ENCODE results near the gene LARGE1. TPM values are rescaled to one million over a fixed set of nuclear protein-coding genes. Genes with fewer than 3 reads are reported as not detected.

The LARGE1 gene
- total and polyA plus RNA-seq, 8 donors: 4.1 to 29.3 (median 13.7) TPM

DNA sequence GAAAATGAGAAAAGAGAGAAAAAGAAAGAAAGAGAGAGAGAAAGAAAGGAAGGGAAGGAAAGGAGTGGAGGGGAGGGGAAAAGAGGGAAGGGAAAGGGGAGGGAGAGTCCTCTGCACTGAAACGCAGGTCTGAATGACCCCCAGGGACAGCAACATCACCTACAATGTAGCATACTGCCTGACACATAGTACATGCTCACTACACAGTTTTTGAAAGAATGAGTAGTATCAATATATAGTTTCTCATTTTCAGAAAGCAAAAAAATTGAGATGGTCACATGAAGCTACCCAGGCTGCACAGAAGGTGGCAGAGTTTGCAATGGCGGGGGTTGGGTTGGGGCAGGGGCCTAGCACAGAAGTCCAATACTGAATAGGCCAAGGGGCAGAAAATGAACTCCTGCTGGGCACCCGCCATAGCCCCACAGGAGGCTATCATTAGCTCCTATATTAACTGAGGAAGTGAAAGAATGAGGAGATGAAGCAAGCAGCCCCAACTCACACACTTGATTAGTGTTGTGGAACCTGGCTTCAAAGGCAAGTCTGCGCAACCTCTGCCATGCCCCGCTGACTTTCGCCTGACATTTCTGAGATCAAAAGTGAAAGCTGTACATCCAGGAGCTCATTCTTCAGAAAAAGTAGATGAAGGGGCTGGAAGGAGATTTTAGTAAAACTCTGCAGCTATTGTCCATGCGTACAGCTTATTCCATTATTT lies 620.9 kb downstream of the LARGE1 start:
- no peak for DNase-seq
- Histone ChIP-seq H3K4me3 (no peak overlapping the region), H3K27ac (no peak overlapping the region), H3K4me1 (peaks cover 0 to 4% (median 0%) of the 10 kb centered on the region in 3 donors), H3K36me3 (no peaks in the 10 kb centered on the region), H3K9me3 (no peaks in the 10 kb centered on the region), H3K27me3 (no peaks in the 10 kb centered on the region)
- ATAC-seq: no peak
- WGBS, 2 donors: 68 to 77% methylated on average over 7 of the region's 7 CpGs
- intact Hi-C loops (cut with DNase I): loop anchor here in 1 of 3 donors (10.0 kb wide), 1 partner anchor 285 kb away; no protein-coding TSS in a partner anchor
- FAIRE-seq: no peak
- TF ChIP-seq, protein P1, sequence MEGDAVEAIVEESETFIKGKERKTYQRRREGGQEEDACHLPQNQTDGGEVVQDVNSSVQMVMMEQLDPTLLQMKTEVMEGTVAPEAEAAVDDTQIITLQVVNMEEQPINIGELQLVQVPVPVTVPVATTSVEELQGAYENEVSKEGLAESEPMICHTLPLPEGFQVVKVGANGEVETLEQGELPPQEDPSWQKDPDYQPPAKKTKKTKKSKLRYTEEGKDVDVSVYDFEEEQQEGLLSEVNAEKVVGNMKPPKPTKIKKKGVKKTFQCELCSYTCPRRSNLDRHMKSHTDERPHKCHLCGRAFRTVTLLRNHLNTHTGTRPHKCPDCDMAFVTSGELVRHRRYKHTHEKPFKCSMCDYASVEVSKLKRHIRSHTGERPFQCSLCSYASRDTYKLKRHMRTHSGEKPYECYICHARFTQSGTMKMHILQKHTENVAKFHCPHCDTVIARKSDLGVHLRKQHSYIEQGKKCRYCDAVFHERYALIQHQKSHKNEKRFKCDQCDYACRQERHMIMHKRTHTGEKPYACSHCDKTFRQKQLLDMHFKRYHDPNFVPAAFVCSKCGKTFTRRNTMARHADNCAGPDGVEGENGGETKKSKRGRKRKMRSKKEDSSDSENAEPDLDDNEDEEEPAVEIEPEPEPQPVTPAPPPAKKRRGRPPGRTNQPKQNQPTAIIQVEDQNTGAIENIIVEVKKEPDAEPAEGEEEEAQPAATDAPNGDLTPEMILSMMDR (IDR thresholded peaks at IDR 0.05): no peak

DNA sequence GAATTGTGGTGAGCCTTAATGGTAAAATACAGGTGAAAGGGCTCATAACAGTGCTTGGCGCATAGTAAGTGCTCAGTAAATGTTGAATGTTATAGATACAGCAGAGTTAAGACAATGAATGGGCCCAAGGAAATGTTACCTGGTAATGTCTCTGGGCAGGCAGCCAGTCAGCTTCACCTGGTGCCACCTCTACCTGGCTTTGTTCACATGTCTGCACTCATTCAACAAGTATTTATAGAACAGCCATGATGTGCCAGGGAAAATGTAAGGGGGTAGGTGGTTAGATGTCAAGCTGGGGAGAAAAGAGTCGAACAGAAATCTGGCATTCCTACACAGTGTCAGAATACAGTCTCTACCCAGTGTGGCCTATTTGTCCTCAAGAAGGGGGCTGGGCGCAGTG lies 623.3 kb downstream of the LARGE1 start:
- ATAC-seq: no peak
- intact Hi-C loops (cut with DNase I): loop anchor here in 1 of 3 donors (10.0 kb wide), 1 partner anchor 288 kb away; no protein-coding TSS in a partner anchor
- WGBS, 2 donors: 66 to 73% methylated on average over 3 of the region's 3 CpGs
- H3K36me3 ChIP-seq: no peaks in the 10 kb centered on the region
- DNase-seq: no peak
- no peaks in the 10 kb centered on the region for H3K9me3 ChIP-seq
- no peak for FAIRE-seq
- H3K4me1 ChIP-seq: peaks cover 0 to 4% (median 0%) of the 10 kb centered on the region in 3 donors
- TF ChIP-seq, protein P1 (IDR thresholded peaks at IDR 0.05): no peak
- no peak overlapping the region for H3K27ac ChIP-seq
- no peak overlapping the region for H3K4me3 ChIP-seq
- no peaks in the 10 kb centered on the region for H3K27me3 ChIP-seq

DNA sequence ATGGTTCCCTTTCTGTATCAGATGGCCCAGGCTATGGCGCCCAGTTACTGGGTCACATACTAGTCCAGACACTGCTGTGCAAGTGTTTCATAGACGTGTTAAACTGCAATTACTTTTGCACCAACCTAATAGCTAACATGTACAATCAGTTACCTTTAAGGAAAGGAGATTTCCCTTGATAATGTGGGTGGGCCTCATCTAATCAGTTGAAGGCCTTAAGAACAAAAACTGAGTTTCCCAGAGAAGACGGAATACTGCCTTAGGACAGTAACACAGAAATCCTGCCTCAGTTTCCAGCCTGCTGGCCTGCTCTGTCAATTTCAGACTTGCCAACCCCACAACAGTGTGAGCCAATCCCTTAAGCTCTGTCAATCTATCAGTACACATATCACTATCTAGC lies 632.2 kb downstream of the LARGE1 start:
- 95 to 100% methylated on average over 3 of the region's 3 CpGs for WGBS, 2 donors
- DNase-seq: no peak
- Histone ChIP-seq H3K4me1 (no peaks in the 10 kb centered on the region), H3K27ac (no peak overlapping the region), H3K9me3 (no peaks in the 10 kb centered on the region), H3K27me3 (no peaks in the 10 kb centered on the region), H3K36me3 (no peaks in the 10 kb centered on the region), H3K4me3 (no peak overlapping the region)
- TF ChIP-seq, protein P1 (IDR thresholded peaks at IDR 0.05): no peak
- FAIRE-seq: no peak
- intact Hi-C loops (cut with DNase I): no loop called here
- no peak for ATAC-seq

DNA sequence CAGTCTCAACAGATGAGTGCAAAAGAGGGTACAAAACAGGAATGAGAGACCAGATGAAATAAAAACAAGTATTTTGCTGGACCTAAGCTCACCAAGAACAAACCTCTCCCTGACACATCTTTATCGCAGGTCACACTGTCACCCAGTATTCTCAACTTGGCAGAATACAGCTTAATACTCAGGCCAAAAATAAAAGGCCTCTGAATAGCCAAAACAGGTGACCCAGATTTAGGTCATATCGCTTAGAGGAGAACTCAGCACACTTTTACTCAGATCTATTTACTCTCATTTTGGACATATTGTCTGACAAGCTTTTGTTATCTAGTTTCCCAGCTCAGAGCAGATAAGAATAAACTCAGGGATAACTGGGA lies 645.2 kb downstream of the LARGE1 start:
- no peak for FAIRE-seq
- intact Hi-C loops (cut with DNase I): no loop called here

More for the DNA sequence above, 645.2 kb downstream of the LARGE1 start:
- no peak overlapping the region for H3K4me3 ChIP-seq
- no peak overlapping the region for H3K27ac ChIP-seq
- TF ChIP-seq, protein P1 (IDR thresholded peaks at IDR 0.05): no peak
- H3K36me3 ChIP-seq: no peaks in the 10 kb centered on the region
- no peaks in the 10 kb centered on the region for H3K27me3 ChIP-seq
- no peak for ATAC-seq
- DNase-seq: no peak
- peaks cover 0 to 16% (median 11%) of the 10 kb centered on the region in 3 donors for H3K4me1 ChIP-seq
- no peaks in the 10 kb centered on the region for H3K9me3 ChIP-seq
- WGBS, 2 donors: 80 to 85% methylated on average over 2 of the region's 2 CpGs
